NCI-H2171 treated with DMSO at 0.1 percent for 48 hours (cell line): ENCODE data around the gene ALDH6A1.

Experiments used
- DNase-seq: peaks from one replicate; lab custom pipeline; 2025; lab: John Stamatoyannopoulos, UW

ALDH6A1 gene

DNA sequence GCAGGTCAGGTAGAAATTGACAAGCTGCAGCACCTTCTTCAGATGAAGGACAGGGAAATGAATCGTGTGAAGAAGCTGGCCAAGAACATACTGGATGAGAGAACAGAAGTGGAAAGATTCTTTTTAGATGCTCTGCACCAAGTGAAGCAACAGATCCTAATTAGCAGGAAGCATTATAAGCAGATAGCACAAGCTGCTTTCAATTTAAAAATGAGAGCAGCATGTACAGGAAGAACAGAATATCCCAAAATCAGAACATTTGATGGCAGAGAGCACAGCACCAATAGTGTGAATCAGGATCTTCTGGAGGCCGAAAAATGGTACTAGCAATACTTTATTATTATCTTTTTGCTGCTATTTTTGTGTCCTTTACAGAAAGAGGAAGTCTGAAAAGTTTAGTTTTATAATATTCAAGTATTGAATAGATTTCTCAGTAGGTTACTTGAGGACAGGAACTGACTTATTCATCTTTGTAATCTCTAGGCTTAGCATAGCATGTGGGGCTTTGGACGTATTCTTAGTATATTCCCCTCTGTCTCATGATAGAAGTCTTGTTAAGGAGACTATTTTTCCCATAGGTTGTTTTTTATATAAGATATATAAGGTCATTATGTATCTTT, 34.3 kb downstream of the ALDH6A1 start:
- no peak for DNase-seq

DNA sequence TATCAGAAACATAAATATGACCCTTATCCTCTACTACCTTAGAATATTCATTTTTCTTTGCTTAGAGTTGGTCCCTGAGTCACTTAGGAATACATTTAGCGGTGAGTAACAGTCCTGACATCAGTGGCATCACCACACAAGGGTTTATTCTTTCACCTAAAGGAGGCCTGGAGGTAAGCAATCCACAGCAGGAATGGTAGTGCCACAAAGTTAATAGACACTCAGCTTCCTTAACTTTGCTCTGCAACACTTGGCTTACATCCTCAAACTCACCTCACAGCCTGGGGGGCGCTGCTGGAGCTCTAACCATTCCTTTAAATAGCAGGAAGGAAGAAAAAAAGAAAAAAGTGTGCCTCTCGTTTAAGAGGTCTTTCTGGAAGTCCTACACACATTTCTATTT, 36.0 kb downstream of the ALDH6A1 start:
- no peak for DNase-seq

DNA sequence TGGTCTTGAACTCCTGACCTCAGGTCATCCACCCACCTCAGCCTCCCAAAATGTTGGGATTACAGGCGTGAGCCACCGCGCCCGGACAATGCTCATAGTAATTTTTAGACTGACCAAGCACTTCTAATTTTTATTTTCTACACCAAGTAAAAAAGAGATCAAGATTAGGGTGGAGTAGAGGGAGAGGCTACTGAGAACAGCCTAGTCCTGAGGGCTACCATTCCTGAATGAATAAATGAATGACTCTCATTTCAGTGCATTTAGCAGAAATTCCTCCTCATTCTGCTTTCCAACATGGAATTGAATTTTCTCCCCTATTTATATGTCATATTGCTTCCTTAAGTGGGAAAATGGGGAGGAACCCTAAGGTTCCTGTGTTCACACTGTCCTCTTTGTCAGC, 38.7 kb downstream of the ALDH6A1 start:
- no peak for DNase-seq

DNA sequence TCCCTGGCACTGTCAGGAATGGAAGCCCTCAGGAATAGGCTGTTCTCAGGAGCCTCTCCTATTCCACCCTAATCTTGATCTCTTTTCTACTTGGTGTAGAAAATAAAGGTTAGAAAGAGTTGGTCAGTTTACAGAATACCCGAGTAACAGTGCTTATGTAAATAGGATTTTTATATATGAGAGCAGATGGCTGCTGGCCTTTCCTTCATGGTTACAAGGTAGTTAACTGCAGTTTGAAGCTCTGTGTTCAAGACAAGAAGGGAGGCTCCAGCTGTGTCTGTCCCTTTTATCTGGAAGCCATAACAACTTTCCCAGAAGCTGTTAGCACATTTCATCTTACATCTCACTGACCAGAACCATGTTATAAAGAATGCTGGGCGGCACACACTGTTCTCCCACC, 42.0 kb downstream of the ALDH6A1 start:
- DNase-seq = no peak

DNA sequence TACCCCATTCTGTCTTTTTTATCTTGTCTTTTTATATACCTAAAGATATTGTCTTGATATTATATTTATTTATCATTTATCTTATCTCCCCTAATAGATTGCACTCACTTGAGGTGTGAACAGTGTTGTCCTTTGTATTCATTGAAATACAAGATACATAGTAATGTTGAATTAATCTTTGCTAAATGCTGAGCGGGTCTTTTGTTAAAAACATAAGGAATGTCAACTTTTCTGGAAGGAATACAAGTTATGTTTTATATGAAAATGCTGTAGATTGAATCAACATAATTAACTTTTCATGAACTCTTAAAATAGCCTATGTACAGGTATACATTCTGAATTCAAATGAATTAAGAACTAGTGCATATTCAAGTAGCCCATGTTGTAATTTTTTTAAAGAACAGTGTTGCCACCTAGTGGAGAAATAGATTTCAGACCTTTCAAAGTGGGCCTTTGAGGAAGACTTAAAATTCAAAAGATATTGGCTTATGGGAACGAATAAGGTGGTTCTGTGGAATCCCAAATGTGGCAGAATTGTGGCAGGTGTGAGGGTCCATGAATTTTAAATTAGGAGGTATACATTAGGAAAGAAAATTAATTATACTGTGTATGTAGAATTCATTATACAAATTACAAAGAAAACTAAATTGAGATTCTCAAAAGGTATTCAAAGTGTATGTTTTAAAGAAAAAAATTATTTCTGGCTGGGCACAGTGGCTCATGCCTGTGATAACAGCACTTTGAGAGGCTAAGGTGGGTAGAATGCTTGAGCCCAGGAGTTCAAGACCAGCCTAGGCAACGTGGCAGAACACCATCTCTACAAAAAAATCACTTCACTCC, 46.0 kb downstream of the ALDH6A1 start:
- DNase-seq = peak; percentile 82

DNA sequence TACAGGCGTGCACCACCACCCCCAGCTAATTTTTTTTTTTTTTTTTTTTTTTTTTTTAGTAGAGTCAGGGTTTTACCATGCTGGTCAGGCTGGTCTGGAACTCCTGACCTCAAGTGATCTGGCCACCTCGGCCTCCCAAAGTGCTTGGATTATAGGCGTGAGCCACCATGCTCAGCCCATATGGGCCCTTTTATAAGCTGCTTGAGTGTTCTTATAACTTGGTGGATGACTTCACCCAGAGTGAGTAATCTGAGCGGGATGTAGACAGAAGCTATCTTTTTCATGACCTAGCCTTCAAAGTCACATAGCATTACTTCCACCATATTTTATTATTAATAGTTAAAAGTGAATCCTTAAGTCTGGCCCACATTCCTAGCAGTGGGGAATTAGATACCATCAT, 48.7 kb downstream of the ALDH6A1 start:
- DNase-seq = no peak

DNA sequence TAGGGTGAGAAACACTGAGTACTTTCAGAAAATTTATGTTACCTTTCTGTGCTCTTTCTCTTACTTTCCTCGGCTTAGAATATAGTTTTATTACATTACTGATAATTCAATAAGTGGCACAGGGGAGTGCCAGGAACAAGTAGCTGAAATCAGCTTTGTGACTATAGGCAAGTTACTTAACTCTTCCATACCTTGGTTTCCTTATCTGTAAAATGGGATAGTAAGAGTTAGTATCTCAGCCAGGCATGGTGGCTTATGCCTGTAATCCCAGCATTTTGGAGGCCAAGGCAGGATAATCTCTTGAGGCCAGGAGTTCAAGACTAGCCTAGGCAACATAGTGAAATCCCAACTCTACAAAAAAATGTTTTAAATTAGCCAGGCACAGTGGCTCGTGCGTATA, 49.7 kb downstream of the ALDH6A1 start:
- DNase-seq = no peak

DNA sequence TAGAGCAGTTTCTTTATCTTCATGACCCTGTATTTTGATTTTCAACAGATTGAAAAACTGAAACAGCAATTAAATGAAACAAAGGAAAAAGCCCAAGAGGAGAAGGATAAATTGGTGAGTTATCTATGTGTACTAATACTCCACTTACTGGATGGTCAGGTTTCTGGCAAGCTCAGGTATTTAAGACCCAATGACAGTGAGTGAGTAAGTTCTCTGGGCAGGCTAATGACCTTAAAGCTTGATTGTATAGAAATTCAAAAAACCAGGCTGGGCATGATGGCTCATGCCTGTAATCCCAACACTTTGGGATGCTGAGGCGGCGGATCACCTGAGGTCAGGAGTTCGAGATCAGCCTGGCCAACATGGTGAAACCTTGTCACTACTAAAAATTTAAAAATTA, 55.1 kb downstream of the ALDH6A1 start:
- no peak for DNase-seq

DNA sequence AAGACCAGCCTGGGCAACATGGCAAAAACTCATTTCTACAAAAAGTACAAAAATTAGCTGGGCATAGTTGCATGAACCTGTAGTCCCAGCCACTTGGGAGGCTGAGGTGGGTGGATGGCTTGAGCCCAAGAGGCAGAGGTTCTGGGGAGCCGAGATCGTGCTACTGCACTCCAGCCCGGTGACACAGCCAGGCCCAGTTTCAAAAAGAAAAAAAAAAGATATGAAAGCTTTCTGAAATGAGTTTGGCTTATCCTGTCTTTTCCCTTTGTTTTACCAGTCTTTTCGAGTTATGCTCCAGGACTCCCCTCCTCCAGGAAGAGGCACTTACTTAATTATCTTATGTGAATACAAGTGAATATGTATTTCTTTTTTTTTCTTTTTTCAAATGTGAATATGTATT, 61.9 kb downstream of the ALDH6A1 start:
- no peak for DNase-seq

DNA sequence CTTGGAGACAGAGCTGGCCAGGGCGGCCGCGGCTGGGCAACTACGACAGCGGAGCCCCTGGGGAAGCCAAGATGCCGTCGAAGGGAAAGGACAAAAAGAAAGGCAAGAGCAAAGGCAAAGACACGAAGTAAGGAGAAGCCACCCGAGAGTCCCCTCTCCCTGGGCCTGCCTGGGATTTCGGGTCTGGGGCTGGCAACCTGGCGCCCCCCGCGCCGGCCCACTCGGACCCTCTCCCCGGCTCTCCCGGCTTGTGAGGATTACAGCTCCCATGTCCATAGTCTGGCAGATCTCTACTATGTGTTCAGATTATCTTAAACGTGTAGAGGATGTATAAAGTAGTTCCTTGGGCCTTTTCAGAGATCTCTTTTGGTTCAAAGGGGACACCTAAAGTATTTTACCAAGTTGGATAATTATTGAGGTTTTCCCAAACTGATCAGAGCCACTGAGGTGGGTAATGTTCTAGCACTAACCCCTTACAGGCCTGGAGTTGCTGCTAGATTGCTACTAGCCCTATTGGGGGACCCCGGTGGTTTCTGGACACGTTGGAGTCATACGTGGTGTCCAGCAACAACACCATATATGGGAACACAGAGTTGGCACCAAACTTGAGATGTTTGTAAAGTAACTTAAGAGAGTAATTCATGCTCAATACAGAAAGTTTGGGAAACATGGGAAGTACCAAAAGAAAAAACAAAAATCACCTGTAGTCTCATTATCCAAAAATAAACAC, 64.7 kb downstream of the ALDH6A1 start:
- DNase-seq = no peak

DNA sequence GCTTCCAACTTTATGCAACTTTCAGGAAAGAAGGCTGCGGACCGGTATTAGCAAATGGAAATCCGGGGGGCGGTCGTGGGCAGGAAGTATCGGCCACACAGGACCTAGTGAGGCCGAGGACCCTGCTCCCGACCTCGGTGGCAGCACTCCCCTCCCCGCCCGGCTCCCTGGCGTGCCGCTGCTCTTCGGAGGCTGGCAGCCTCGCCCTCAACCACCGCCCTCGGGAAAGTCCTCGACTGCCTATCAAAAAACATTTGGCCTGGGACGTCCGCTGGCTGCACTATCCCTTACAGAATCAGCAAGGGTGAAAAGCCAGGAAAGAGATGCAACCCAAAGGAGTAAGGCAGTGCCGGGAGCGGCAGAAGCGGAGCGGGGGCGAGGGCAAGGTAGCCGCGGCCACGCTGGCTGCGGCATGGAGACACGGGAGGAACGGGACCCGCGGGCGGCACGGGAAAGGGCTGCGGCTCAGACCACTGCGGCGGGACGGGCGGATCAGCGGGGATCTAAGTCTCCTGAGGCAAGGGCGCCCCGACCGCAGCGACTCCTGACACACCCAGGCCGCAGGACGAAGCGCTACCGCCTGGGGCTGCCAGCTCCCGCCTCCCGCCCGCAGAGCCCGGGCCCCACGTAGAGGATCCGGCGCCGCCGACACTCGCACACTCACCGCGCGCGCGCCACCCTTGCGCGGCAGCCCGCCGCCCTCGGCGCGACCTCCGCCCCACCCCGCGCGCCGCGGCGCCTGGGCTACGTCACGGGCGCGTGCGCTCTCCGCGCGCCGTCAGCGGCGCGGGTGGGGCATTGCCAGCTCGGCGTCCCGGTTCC, 65.5 kb downstream of the ALDH6A1 start, which contains the start of the genes BBOF1 and ENTPD5:
Gene BBOF1, plus strand, starts transcription at position 764 of the 822 bp plus-strand sequence. CDS start 130 bp downstream, outside the sequence.
Gene ENTPD5, minus strand, starts transcription at position 703 of the 822 bp plus-strand sequence. CDS start 31,186 bp downstream, outside the sequence.
- peak; percentile 77 for DNase-seq

DNA sequence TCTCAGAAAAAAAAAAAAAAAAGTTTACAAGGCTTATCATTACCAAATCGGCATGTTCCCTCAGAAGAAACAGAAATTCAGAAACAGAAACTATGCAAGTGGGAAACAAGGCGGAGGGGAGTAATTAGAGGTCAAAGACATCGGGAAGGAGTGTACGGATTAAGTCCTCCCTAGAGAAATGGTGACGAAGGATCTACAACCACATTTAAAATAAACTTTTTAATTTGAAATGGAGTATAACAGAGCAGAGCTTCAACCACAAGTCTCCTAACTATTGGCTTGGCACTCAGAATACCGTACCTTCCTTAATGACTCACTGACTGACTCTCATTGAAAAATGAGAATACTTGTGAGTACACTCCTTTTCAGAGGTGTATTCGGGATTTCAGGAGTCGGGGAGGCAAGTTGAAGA, 66.1 kb downstream of the ALDH6A1 start:
- DNase-seq = peak; percentile 39

DNA sequence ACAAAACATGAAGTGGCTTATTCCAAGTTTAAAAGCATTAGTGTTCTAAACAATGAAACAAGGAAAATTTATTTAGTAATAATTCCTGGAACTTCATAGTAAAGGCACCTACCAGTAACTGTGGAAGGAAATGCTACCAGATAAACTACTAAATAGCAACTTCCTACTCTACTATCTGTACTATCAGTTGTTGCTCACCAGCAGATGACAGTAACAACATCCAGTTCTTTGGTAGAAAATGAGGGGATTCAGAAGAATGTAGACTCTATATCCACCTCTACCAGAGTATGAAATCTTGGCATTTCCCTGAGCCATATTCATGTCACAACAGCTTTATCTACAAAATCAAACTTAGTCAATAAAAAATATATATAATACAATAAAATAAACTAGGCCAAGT, 68.3 kb downstream of the ALDH6A1 start:
- DNase-seq = no peak

DNA sequence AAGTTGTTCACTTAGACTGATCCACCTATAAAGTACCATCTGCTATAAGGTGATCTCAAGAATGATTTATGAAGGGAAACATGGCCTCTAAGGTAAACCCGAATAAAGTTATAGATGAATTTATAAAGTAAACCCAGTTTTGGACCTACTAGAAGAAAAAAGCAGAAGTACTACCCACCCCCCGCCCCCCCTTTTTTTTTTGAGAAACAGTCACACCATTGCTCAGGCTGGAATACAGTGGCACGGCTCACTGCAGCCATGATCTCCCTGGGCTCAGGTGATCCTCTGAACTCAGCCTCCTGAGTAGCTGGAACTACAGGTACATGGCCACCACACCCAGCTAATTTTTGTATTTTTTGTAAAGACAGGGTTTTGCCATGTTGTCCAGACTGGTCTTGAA, 69.1 kb downstream of the ALDH6A1 start:
- no peak for DNase-seq

DNA sequence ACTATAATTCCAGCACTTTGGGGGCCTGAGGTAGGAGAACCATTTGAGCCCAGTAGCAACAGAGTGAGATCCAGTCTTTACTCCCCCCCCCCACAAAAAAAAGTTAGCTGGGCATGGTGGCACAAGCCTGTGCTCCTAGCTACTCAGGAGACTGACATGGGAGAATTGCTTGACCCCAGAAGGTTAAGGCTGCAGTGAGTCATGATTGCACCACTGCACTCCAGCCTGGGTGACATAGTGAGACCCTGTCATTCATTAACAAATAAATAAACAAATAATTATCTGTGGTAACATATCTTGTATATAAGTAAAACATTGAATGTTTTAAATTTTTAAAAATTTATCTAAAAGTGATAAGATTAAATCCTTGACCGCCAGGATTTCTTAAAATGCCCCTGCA, 70.0 kb downstream of the ALDH6A1 start:
- no peak for DNase-seq

DNA sequence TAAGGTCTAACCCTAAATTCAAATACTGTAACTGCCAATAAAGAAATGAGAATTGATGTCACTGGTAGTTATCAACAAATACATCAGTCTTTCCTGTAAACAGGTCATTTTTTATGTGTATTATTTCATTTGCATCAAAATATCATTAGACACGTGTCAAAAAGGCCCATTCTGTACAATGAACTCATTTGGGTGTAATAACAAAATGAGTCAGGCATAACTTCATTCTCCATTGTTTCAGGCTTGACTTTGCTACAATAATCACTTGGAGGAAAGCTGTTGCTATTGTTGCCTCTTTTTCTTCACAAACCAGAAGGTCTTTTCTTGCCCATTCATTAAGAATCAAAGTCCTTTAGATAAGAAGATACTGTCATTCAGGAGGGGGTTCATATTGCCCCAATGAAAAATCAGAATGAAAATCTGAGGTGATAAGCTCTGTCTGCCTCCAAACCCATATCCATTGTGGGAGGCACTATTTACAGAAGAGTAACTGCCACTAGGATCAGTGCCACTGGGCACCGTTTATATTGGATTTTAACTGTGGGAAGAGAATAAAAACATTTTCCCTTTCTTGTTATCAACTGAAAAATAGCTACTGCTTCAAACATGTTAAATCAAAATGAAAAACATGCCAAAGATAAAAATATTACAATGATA, 75.3 kb downstream of the ALDH6A1 start:
- DNase-seq = no peak
